Endodermal cell (in vitro differentiated cells): ENCODE measurements around the gene HACL1. TPM values are rescaled to one million over a fixed set of nuclear protein-coding genes. Genes with fewer than 3 reads are reported as not detected.

Experiments used
- DNase-seq: peaks from one replicate; pipeline ENCODE4 v3.0.0-alpha.2; 2017
- H3K27ac ChIP-seq: 2 replicates; pipeline ENCODE4 v1.5.1; 2013; ENCODE audit warnings: mild to moderate bottlenecking, low read depth, low read length, moderate library complexity
- H3K27me3 ChIP-seq: 2 replicates; pipeline ENCODE4 v1.6.1; 2013; ENCODE audit warnings: mild to moderate bottlenecking, low read length, moderate library complexity; ENCODE audit not compliant: insufficient read depth, control insufficient read depth, poor library complexity, severe bottlenecking
- H3K36me3 ChIP-seq: 2 replicates; pipeline ENCODE4 v1.7.0; 2013; ENCODE audit warnings: mild to moderate bottlenecking, low read length, moderate library complexity; ENCODE audit not compliant: control insufficient read depth, insufficient read depth
- H3K4me1 ChIP-seq: one replicate; pipeline ENCODE4 v1.7.0; 2013; ENCODE audit warnings: low read length; ENCODE audit not compliant: control insufficient read depth, insufficient read depth
- H3K4me3 ChIP-seq: 2 replicates; pipeline ENCODE4 v1.5.1; 2013; ENCODE audit warnings: mild to moderate bottlenecking, low read length, moderate library complexity
- H3K9ac ChIP-seq: 2 replicates; pipeline ENCODE4 v1.6.1; 2013; ENCODE audit warnings: mild to moderate bottlenecking, low read length, moderate library complexity; ENCODE audit not compliant: poor library complexity, severe bottlenecking; ENCODE audit errors: extremely low read depth
- H3K9me3 ChIP-seq: 2 replicates; pipeline ENCODE4 v1.6.1; 2013; ENCODE audit warnings: mild to moderate bottlenecking, low read length, moderate library complexity; ENCODE audit not compliant: control insufficient read depth
- H3K27ac Mint-ChIP-seq: 2 replicates; pipeline ENCODE4 v1.8.0; 2020; ENCODE audit warnings: mixed read lengths
- H3K27me3 Mint-ChIP-seq: 2 replicates; pipeline ENCODE4 v1.8.0; 2021; ENCODE audit warnings: mild to moderate bottlenecking, mixed read lengths; ENCODE audit not compliant: insufficient read depth
- H3K36me3 Mint-ChIP-seq: 2 replicates; pipeline ENCODE4 v1.8.0; 2020; ENCODE audit warnings: low read depth, mixed read lengths
- H3K4me1 Mint-ChIP-seq: 2 replicates; pipeline ENCODE4 v1.8.0; 2020; ENCODE audit warnings: mixed read lengths
- H3K4me3 Mint-ChIP-seq: 2 replicates; pipeline ENCODE4 v1.8.0; 2020; ENCODE audit warnings: mild to moderate bottlenecking, moderate library complexity, mixed read lengths
- H3K9me3 Mint-ChIP-seq: 2 replicates; pipeline ENCODE4 v1.8.0; 2020; ENCODE audit warnings: mild to moderate bottlenecking, mixed read lengths
- WGBS, 2 experiments: methylation state at CpG; one replicate each; pipeline versions ENCODE4 v1.1.5 to v1.1.7; 2013; ENCODE audit warnings: missing lambda C conversion rate in 2 of 2, mixed read lengths in 1 of 2; ENCODE audit not compliant: insufficient coverage in 1 of 2, insufficient read length in 1 of 2; 5-methylcytosine and 5-hydroxymethylcytosine counted together
- total RNA-seq, 2 donors: library from RNA; stranded (reverse); fragmentation: NEBNext Ultra II Directional in 1 of 2; extraction: Animal tissue kit (Norgen Biotek cat#: 25700) in 1 of 2; gene quantifications; 2 replicates in 1 of 2; 3 replicates in 1 of 2; pipeline ENCODE4 v1.2.1, GENCODE V29; 2021
- TF ChIP-seq, protein P1 (sequence below): fragments of 200-600 bp; sonication (generic); conservative IDR thresholded peaks from 2 replicates; pipeline ENCODE4 v1.5.0; 2021; ENCODE audit warnings: antibody characterized with exemption, mild to moderate bottlenecking

The HACL1 gene
- total RNA-seq, 2 donors from 2014 or later, result 39.4 to 41.8 TPM

DNA sequence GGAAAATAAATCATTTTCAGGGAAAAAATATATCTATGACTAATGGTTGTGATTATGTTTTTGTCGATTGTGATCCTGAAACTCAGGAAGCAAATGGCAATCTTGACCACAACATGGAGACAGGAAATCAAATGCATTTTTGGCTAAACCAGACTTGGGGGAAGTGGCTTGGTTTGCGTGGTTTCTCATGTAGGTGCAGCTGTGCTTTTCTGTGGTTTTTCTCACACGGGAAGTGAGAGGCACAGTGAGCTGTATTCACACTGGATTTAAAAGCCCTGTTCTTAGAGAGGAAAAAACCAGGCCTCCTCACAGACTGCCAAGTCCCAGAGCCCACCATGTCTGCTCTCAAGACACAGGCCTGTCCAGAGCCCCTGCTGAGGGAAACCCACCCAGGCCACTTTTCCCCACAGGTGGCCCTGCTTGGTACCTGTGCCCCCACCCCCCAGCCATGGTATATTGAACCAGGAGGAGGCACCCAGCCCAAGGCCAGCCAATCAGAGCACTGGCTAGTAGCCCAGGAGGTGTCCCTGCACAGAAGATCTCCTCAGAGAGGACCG is 46.3 kb upstream of the HACL1 start:
- no peak overlapping the region for H3K27ac ChIP-seq
- Mint-ChIP-seq H3K4me3 (no peak overlapping the region), H3K27me3 (no peaks in the 10 kb centered on the region), H3K4me1 (no peaks in the 10 kb centered on the region), H3K27ac (no peak overlapping the region), H3K36me3 (peaks cover 28% of the 10 kb centered on the region), H3K9me3 (peaks cover 2% of the 10 kb centered on the region)
- H3K4me3 ChIP-seq, result no peak overlapping the region
- H3K9ac ChIP-seq, result no peak overlapping the region
- no peak for DNase-seq
- TF ChIP-seq, protein P1, sequence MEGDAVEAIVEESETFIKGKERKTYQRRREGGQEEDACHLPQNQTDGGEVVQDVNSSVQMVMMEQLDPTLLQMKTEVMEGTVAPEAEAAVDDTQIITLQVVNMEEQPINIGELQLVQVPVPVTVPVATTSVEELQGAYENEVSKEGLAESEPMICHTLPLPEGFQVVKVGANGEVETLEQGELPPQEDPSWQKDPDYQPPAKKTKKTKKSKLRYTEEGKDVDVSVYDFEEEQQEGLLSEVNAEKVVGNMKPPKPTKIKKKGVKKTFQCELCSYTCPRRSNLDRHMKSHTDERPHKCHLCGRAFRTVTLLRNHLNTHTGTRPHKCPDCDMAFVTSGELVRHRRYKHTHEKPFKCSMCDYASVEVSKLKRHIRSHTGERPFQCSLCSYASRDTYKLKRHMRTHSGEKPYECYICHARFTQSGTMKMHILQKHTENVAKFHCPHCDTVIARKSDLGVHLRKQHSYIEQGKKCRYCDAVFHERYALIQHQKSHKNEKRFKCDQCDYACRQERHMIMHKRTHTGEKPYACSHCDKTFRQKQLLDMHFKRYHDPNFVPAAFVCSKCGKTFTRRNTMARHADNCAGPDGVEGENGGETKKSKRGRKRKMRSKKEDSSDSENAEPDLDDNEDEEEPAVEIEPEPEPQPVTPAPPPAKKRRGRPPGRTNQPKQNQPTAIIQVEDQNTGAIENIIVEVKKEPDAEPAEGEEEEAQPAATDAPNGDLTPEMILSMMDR, result no peak
- 94 to 95% methylated on average over 2 to 4 of the region's 4 CpGs for WGBS, 2 experiments
- peaks cover 6% of the 10 kb centered on the region for H3K36me3 ChIP-seq
- H3K27me3 ChIP-seq, result no peaks in the 10 kb centered on the region
- H3K9me3 ChIP-seq, result no peaks in the 10 kb centered on the region
- H3K4me1 ChIP-seq, result no peaks in the 10 kb centered on the region

DNA sequence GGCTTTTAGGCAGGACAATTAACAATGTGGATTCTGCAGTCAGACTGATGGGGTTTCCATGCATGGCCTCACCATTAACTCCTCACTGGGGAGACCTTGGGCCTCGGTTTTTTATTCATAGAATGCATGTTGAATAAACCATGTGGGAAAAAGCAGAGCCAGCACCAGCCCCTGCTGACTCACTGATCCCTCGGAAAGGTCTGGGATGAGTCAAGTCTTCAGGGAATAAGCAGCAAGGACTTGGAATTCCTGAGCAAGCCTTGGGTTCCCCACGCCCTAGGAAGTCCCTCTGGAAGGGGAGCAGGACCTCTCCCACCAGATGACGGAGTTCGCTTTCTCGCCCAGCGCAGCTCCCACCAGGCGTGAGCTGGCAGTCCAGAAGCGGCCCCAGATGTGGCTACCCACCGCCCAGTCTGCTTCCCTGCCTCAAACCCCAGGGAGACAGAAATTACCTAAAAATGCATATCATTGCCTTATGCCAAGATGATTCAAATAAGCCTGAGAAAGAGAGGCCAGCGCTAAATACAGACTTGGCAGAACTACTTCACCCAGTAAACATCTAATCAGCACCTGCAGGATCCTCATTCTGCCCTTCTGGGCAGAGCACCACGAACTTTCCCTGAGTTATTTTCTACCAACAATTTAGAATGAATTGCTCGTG is 45.6 kb upstream of the HACL1 start:
- Histone ChIP-seq H3K27me3 (no peaks in the 10 kb centered on the region), H3K9ac (no peak overlapping the region), H3K9me3 (no peaks in the 10 kb centered on the region), H3K4me3 (no peak overlapping the region), H3K36me3 (peaks cover 6% of the 10 kb centered on the region), H3K4me1 (no peaks in the 10 kb centered on the region), H3K27ac (no peak overlapping the region)
- Mint-ChIP-seq H3K4me3 (no peak overlapping the region), H3K4me1 (no peaks in the 10 kb centered on the region), H3K27me3 (no peaks in the 10 kb centered on the region), H3K9me3 (peaks cover 2% of the 10 kb centered on the region), H3K27ac (no peak overlapping the region), H3K36me3 (peaks cover 32% of the 10 kb centered on the region)
- DNase-seq, result peak; percentile 70
- TF ChIP-seq, protein P1, result no peak
- whole genome bisulfite sequencing, 2 experiments, result 81 to 85% methylated on average over 9 to 13 of the region's 13 CpGs

DNA sequence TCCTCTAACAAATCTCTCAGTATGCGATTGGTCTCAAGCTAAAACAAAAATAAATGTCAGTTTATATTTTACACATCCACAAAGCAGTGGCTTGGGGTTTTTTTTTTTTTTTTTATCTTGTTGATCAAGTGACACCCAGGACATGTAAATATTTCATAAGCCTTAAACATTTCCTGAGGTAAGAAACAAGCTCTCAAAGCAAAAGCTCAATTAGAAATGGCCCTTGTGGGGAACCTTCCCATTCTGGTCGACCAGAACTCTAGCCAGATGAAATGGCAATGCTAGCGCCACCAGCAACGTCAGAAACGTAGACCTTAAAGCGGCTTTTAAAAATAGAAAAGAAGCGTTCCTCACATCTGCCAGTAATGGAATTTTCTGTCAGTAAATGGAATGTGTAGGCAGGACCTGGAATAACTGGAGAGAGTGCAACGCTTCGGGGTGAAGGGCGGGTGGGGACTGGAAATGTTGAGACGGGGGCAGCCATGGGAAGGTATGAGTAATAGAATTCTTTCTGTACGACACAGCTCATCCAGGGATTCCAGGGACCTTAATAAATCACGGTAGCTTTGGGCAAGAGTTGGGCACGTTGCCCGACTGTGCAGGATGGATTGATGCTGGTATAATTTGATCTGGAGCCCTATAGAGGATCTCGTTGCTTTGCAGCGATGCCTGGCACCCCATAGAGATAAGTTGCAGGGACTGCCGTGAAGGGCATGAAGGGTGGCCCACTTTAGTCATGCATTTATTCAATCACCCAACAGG is 44.6 kb upstream of the HACL1 start:
- Histone ChIP-seq H3K4me1 (no peaks in the 10 kb centered on the region), H3K27me3 (no peaks in the 10 kb centered on the region), H3K27ac (no peak overlapping the region), H3K4me3 (no peak overlapping the region), H3K36me3 (peaks cover 6% of the 10 kb centered on the region), H3K9ac (no peak overlapping the region), H3K9me3 (no peaks in the 10 kb centered on the region)
- Mint-ChIP-seq H3K27me3 (no peaks in the 10 kb centered on the region), H3K36me3 (peaks cover 37% of the 10 kb centered on the region), H3K4me1 (no peaks in the 10 kb centered on the region), H3K4me3 (no peak overlapping the region), H3K9me3 (peaks cover 2% of the 10 kb centered on the region), H3K27ac (no peak overlapping the region)
- TF ChIP-seq, protein P1, result no peak
- DNase-seq, result no peak
- 90 to 92% methylated on average over 13 to 18 of the region's 18 CpGs for WGBS, 2 experiments
